HG03342 (cell line): ENCODE results near the gene SORBS2.

ENCODE experiments used
- ATAC-seq: cut with Tn5 transposase; IDR thresholded peaks from one replicate; pipeline ENCODE4 v1.9.1; 2021; ENCODE audit warnings: mild to moderate bottlenecking, moderate library complexity; ENCODE audit not compliant: unreplicated experiment

SORBS2 gene

DNA sequence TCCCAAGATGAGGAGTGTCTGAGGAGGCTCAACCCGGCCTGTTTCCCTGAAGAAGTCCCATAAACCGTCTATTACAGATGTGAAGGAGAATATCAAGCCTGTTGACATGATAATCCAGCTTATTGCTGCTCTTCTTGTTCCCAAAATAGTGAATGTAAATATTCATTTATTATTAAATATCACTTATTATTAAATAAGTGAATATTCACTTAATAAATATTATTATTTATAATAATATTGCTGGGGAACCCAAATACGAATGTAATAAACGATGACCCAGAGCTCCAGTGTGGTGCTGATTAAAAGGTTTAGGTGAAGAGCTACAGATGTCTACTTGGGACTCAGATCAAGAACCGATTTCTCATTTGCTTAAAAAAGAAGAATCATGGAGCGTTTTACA is 23.8 kb upstream of the SORBS2 start:
- no peak for ATAC-seq

DNA sequence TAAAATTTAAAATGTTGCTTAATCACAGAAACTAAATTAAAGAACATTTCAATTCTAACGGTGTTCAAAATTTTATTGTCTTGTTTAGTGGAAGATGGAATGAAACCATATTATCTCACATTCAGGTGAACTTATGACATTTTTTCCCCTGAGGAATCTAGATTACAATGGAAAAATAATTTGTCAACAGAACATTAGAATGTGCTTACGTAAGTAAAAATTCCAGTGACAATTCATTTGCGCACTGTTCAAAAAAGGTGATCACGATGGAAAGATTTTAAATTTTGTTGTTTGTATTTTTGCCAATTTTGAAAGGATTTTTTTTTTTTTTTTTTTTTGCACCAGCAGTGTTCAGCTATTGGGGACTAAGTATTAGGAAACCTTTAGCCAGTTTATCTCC is 23.3 kb upstream of the SORBS2 start:
- ATAC-seq = no peak

DNA sequence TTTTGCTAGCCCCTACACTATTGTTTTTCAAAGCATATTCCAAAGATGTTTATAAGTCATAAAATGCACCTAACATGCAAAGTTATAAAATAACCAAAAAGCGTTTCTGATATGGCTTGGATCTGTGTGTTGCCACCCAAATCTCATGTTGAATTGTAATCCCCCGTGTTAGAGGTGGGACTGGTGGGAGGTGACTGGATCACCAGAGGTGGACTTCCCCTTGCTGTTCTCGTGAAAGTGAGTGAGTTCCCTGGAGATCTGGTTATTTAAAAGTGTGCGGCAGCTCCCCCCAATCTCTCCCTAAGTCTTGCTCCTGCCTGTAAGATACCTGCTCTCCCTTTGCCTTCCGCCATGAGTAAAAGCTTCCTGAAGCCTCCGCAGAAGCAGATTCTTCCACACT is 22.8 kb upstream of the SORBS2 start:
- no peak for ATAC-seq

DNA sequence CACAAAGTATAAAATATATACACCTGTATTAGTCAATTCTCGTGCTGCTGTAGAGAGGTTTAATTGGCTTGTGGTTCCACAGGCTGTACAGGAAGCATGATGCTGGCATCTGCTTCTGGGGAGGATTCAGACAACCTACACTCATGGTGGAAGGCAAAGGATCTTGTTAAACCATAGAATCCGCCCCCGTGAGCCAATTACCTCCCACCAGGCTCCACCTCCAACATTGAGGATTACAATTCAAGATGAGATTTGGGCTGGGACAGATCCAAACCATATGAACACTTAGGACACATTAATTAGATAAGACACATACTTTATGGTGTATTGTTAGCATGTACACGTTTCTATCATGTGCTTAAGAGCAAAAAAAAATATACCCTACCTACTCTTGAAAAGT is 22.1 kb upstream of the SORBS2 start:
- no peak for ATAC-seq

DNA sequence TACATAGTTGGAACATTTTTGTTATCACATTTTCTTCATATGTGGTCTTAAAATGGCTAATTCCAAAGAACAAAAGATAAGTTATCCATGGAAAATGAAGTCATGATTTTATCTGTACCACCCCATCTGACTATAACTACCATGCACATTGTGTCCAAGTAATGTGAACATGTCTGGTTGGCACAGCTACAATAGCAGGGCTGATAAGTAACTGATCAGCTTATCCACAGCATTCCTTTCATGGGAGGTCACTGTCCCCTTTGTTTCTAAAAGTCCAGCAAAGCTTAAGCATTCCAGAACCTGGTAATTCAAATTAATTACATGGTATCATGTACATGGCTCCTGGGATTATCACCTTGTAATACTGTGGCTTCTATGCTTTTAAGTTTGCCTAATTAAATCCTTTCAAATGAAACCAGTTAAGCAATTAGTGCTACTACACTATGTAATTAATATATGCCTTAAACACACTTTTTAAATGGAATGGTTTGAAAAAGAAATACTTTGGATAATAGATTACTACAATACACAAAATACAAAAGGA is 21.1 kb upstream of the SORBS2 start:
- no peak for ATAC-seq

DNA sequence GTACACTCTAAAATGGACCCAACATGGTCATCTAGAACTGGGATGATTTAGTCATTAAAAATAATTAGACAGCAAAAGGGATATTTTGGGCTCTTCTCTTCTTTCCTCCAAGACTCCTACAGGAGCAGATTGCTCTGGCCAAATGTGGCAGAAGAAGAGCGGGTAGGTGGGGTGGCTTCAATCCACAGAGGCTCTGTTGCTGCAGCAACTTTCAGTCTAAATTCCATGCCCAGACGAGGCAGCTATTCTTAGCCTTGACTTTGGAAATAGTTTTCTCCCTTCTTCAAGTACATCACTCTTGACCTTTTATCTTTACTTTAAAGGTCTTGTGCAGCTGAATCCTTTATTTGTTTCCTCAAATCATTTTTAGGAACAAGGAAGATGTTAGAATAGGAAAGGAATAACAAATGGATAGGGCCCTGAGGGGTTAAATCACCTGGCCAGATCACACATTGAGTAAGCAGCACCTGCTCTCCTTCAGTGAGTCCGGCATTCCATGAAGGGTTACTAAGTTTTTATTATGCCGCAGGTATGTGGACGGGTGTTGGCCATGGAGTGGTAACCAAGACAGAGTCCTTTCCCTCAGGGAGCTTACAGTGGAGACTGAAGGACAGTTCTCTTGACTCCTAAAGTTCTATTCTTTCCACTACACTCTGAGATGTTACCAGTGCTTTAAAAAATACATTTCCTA is 19.3 kb upstream of the SORBS2 start:
- no peak for ATAC-seq

DNA sequence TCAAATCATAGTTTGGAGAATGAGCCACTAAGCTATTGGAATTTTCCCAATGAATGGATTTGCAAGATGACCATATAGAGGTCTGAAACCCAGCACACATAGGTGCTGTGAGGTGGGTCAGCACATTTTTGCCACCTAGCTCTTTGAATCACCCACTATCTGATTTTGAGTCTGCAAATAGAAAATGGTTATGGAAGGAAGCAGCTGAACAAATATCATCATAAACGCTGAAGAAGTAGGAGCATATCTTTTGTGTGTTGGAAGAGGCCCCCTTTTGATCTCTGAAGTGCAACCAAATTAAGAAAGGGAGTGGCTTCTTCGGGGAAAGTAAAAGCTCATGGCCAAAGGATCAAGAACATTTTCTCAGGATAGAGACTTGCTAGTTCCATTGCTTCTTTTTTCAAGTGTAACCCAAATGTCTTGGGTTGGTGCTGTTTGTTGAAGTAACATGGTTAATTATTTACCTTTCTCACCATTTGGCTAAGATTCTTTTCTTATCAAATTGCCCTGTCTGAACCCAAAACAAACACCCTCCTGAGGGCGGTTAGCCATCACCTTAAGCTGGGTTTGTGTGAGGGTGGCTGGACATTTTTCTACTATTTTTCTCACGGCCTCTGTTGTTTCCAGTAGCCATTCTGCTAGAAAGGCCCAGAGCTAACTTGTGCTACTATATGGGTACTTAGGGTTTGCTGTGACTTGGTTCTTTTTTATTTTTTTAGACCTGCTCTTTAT is 18.4 kb upstream of the SORBS2 start:
- ATAC-seq = no peak

DNA sequence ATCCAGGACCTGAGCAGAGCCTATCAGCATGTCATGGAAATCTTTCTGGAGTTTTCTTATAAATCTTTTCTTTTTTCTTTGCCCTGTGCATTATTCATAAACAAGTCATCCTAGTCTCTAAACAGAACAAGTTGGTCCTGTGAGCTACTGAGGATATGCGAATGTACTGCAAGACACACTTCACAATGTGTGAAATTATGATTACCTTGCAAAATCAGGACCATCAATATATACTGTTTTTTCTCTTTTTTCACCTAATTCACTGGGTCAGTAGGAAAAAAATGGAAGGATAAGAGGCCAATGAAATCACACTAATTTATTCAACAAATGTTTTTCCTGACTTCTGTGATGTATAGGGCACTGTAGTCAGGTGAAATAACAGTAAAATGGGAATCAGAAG is 14.4 kb upstream of the SORBS2 start:
- no peak for ATAC-seq

DNA sequence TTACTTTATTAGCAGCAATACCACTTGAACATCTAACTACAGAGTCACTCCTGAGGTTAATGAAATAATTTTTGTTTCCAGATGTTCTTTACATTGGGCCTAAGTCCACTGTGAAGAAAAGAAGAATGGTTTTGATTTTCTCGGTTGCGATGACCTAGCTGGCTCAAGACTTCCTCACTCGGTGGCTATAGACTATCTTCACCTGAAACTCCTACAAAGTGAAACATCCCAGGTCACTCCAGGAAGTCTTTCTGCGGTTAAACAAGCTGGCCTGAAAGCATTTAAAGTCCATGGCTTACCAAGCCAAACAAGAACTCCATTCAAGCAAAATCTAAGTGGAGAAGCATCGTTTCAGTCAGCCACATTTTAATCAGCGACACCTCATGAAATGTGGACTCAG is 13.7 kb upstream of the SORBS2 start:
- ATAC-seq = no peak

DNA sequence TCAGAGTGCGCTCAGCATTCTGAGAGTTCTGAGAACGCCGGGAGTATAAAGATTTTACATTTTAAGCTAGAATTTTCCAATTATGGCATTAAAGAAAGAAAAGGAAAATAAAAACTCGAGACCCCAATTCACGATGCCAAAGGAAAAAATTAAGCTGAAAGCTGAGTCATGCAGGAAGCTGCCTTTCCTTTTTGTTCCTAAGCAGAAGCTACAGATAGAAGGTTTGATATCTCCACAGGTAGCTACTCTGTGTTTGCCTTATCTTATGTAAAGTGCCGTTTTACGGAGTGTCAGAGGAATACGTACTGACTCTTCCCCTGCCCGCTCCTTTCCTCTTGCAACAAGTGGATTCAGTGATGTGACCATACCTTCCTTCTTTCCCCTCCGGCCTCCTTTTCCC is 10.8 kb upstream of the SORBS2 start:
- no peak for ATAC-seq

DNA sequence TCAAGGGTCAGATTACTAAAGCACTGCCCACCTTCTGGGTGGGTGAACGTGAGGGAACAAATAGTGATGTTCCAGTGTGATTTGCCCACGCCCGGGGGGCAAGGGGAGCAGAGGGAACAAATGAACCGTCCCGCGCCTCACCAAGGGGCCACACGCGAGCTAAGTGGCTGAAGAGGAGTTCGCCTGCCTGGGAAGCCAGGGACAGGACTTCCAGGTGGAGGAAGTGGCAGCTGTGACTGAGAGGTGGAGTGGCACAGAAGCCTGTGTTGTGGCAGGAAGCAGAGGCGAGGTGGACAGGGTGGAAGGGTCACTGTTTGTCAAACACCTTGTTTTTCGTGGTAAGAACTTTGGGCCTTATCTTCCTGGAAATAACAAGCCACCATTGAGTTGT is 9.0 kb upstream of the SORBS2 start:
- no peak for ATAC-seq

DNA sequence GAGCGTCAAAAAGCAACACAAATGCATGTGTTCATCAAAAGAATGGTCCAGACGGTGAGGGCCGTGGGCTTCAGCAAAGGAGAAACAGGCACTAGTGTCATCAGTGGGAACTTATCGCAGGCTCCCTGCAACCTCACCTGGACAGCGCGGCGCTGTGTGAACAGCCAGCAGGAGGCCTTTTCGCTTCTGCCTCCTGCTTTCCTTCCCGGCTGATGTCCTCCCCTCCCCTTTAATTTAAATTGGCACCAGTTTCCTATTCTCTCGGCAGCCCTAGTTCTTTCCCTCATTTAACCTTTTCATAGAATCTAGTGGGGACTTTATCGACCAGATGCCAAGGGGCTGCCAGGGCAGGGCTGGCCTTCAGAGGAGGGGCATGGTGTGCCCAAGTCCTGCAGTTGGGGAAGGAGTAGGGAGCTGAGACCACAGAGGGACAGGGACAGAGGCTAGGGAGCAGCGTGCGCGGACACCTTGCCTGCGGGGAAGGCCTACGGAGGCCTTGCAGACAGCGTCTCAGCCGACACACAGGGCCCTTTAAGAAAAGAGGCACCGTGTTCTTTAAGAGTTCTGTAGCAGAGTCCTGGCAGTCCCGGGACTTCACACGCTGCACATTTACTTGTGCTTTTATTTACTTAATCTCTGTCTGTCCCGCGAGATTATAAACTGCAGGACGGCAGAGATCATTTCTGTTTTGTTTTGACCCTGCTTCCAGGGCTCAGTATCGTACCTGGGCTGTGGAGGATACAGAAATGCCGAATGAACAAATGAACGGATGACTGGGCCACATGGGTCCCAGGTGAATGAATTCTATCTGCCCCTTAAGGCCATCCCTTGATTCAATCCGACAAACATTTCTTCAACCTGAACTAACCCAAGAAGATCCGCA is 8.4 kb upstream of the SORBS2 start:
- ATAC-seq = no peak

DNA sequence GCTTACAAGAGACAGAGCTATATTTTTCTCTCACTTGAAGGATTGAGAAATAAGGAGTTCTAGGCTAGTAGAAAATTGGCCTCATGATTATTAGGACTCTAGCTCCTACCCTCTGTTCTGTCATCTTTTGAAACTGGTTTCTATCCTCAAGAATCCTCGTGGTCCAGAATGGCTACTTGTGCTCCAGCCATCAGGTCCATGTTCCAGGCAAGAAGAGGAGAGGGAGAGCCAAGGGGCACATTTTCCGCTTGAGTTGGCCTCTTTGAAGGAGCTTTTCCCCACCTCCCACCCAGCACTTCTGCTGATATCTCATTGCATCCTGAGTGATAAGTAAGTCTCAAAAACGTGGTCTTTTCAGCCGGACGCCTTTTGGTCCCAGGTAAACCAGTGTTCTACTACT is 7.2 kb upstream of the SORBS2 start:
- no peak for ATAC-seq

DNA sequence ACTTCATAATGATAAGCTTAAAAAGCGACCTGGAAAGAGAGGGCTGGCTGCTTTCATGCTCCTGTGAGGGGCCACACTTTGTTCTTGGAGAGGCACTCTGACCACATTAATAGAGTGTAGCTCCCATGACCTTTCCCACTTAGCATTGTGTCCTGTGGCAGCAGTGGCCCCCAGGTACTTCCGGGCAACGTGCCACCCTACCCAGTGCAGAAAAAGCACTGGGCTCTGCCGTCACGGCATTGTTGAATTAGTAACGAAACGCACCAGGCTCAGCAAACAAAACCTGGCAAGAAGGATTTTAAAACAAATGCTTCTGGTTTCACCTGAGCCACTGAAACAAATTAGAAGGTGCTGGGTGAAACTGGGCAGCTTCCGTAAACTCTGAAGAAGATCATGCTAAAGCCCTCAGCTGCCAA is 5.4 kb upstream of the SORBS2 start:
- no peak for ATAC-seq

DNA sequence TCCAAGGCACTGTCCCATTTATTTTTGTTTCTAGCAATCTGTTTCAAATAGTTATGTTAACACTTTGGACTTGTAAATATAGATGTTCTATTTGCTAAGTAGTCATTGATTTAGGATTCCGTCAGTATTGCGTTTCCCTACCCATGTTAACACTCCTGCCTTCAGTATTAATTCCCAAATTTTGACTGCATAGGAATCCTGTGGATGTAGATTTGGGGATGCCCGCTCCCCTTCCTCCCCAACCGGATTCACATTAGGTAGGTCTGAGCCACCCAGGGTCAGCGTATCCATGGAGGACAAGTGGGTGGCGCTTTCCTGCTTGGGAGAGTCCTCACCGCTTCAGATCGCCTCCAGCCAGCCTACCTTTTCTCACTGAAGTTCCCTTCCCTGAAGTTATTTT is 1.1 kb upstream of the SORBS2 start:
- no peak for ATAC-seq

DNA sequence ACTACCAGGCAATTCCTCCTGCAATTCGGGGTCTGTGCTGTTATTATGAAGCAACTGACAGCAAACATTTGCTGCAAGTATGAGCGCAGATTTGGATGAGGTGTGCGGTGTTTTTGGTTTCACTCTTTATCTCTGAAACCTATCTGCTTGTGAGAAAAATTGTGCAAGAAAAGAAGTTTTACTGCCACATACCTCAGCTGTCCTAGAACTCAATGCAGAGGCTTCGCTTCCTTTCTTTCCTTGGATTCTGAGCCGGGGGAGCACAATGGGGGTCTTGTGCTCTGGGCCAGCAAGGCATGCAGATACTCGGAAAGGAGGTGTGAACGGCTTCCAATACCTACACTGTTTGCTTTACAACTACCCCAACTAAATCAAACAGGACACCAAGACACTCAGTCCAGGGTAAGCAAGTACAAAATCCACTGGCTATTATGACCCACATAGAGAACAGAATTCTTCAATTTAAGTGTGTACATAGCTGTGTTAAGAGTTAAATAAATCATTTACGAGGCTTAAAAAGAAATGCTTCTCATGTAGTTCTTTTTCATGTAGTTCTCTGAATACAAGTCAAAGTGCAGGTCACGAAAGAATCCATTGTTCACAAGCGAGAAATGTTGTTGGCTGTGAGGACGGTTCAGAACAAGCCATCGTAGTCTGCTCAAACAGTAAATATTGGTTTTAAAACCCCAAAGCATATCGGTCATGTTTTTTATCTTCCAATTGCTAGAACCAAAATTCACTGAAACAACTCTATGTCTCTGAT is 1.1 kb downstream of the SORBS2 start:
- no peak for ATAC-seq

DNA sequence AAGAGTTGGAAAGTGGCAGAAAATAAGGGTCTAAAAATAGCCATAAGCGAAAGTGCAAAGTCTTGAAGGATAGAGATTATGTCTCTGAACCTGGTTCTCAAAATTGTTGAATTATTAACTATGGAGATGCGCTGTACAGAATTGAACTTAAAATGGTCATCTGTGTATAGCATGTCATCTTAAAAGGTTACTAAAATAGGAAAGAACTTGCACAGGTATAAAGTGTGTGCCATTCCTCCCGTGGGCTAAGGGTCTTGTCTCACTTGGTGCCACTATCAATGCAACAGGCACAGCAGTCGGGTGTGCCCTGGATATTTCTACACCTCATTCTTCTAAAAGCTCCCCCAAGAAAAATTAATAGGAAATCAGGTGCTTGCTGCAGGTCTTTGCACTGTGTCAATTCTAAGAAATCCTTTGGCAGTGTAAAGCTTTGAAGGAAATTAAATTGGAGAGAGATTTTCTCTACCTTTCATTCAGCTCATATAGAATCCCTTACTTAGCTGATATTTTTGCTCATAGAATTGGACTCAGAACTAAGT is 2.4 kb downstream of the SORBS2 start:
- no peak for ATAC-seq

DNA sequence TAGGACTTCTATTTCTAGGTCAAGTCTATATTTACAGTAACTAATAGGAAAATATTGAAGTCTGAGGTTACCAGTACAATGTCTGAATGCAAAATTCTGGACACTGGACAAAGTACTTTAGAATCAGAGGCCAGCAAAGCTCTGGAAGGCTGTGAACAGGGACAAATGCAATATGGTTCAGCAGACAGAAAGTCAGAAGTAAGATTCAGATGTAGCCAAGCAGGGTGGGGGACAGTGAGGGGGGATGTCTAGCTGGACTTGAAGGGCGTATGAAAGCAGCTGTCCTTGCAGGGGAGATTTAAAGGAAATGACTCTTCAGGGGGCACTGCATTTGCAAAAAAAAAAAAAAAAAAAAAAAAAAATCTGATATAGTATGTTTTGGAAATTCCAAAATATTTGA is 2.9 kb downstream of the SORBS2 start:
- ATAC-seq = no peak

DNA sequence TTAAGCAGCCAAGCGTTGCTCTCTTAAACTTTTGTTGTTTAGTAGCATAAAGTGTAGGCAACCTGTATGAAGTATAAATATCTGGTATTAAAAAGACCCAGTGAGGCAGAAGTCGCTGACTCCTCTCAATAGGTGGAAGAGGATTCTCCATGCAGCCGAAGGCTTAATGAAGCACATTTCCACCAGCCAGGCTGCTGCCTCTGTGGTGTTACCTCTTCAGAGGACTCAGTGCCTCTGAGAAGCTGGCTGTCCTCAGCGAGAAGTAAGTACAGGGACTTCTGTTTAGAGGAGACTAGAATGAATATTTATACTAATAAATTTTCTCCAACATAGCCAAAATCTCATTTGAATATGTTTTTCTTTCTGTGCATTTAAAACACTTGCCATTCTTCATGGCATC is 6.0 kb downstream of the SORBS2 start:
- ATAC-seq = no peak

DNA sequence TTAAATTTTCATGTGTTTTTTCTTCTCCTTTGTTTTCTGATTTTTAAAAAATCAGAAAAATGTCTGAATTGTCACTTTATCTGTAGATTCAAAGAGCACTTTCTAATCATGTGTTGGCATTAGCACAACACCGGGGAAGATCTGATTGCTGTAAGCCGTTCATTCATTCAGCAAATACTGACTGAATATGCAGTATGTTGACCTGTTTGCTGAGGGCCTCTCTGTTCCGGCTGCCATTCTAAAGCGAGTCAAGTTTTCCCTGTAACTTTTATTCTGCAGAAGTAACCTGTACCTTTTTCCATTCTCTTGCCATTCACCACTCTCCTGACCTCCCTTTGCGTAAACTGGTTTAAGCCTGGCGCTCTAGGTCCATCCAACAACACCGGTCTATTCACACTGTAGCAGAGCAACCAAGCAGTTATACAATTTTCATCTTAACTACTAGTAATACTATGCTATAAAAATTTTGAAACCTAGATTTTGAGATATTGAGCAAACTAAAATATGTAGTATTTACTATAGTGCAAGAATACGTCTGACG is 6.7 kb downstream of the SORBS2 start:
- no peak for ATAC-seq
